MCF 10A (cell line): ENCODE results near the gene SLC6A8. TPM values are rescaled to one million over a fixed set of nuclear protein-coding genes. Genes with fewer than 3 reads are reported as not detected.

Source experiments
- BruUV-seq: library from RNA; stranded (reverse); fragments of 400-500 nt; replicated peaks from 2 replicates; lab custom pipeline; 2021; lab: Mats Ljungman, UMichigan
- CTCF ChIA-PET: fragments of 300-600 bp; sonication (Branson Sonifier 250); formaldehyde crosslinking; extraction: SDS; loops from one replicate; lab custom pipeline; 2021; ENCODE audit warnings: antibody characterized with exemption, inconsistent platforms; lab: Yijun Ruan, JAX
- POLR2A ChIA-PET: fragments of 300-600, 350-650 bp; sonication (Branson Sonifier 250); formaldehyde crosslinking; extraction: SDS; loops from one replicate; lab custom pipeline; 2020; ENCODE audit warnings: antibody characterized with exemption, inconsistent platforms; lab: Yijun Ruan, JAX
- DNase-seq: peaks from one replicate; pipeline ENCODE4 v3.0.0-alpha.2; 2018; ENCODE audit not compliant: unreplicated experiment
- H3K27ac Mint-ChIP-seq: one replicate; pipeline ENCODE4 v1.8.0; 2022; ENCODE audit warnings: mild to moderate bottlenecking, low read depth, mixed read lengths; ENCODE audit not compliant: unreplicated experiment
- H3K27me3 Mint-ChIP-seq: one replicate; pipeline ENCODE4 v1.8.0; 2022; ENCODE audit warnings: mixed read lengths; ENCODE audit not compliant: insufficient read depth, unreplicated experiment
- H3K36me3 Mint-ChIP-seq: one replicate; pipeline ENCODE4 v1.8.0; 2022; ENCODE audit warnings: mild to moderate bottlenecking, moderate library complexity, mixed read lengths; ENCODE audit not compliant: insufficient read depth, unreplicated experiment
- H3K4me1 Mint-ChIP-seq: one replicate; pipeline ENCODE4 v1.8.0; 2022; ENCODE audit warnings: mixed read lengths; ENCODE audit not compliant: insufficient read depth, unreplicated experiment
- H3K4me3 Mint-ChIP-seq: one replicate; pipeline ENCODE4 v1.8.0; 2022; ENCODE audit warnings: mild to moderate bottlenecking, moderate library complexity, mixed read lengths; ENCODE audit not compliant: unreplicated experiment
- H3K9me3 Mint-ChIP-seq: one replicate; pipeline ENCODE4 v1.8.0; 2022; ENCODE audit warnings: mixed read lengths; ENCODE audit not compliant: unreplicated experiment
- CTCF ChIP-seq: fragments of 200-600 bp; IDR thresholded peaks from one replicate; pipeline ENCODE4 v1.8.0; 2022; ENCODE audit warnings: antibody characterized with exemption, mild to moderate bottlenecking; ENCODE audit not compliant: unreplicated experiment
- intact Hi-C: fragments of 100-400 bp; cut with micrococcal nuclease; formaldehyde crosslinking; loops from 2 replicates; pipeline ENCODE4 v1.14.1; 2022
- total RNA-seq: library from RNA; stranded (reverse); gene quantifications from 2 replicates; pipeline ENCODE4 v1.2.3, GENCODE V29; 2022

The SLC6A8 gene
- total RNA-seq, 1 experiment from 2014 or later, result 66.6 TPM

- Mint-ChIP-seq H3K4me1 (no peaks in the 10 kb centered on the region), H3K27ac (no peak overlapping the region), H3K4me3 (no peak overlapping the region), H3K27me3 (no peaks in the 10 kb centered on the region), H3K9me3 (no peaks in the 10 kb centered on the region), H3K36me3 (no peaks in the 10 kb centered on the region)
- no peak for TF ChIP-seq CTCF
- ChIA-PET CTCF (interaction anchor here (0.5 to 4.0 kb wide), 28 partner anchors 8 to 1424 kb away, joined by 3 to 45 read pairs (median 4); partner anchors contain the start of gene DUSP9), POLR2A (no interaction called here)
- DNase-seq, result no peak
- intact Hi-C loops, result loop anchor here (5.0 kb wide), 2 partner anchors 111 to 131 kb away; no protein-coding TSS in a partner anchor
- no TSS peak for BruUV-seq
Observed at GRCh38 chrX:153668423-153669173, 19.1 kb upstream of the SLC6A8 start.

GRCh38 chrX:153669174-153669890 lies 18.4 kb upstream of the SLC6A8 start:
- no peaks in the 10 kb centered on the region for H3K36me3 Mint-ChIP-seq
- no peaks in the 10 kb centered on the region for H3K4me1 Mint-ChIP-seq
- no peaks in the 10 kb centered on the region for H3K9me3 Mint-ChIP-seq
- ChIA-PET CTCF (interaction anchor here (0.5 to 4.0 kb wide), 19 partner anchors 9 to 1424 kb away, joined by 3 to 45 read pairs (median 4); no protein-coding TSS in a partner anchor), POLR2A (no interaction called here)
- H3K27ac Mint-ChIP-seq, result no peak overlapping the region
- no peak overlapping the region for H3K4me3 Mint-ChIP-seq
- intact Hi-C loops, result loop anchor here (5.0 kb wide), 2 partner anchors 112 to 132 kb away; no protein-coding TSS in a partner anchor
- no peaks in the 10 kb centered on the region for H3K27me3 Mint-ChIP-seq
- DNase-seq, result no peak
- TF ChIP-seq CTCF, result peak; percentile 67
- BruUV-seq, result no TSS peak

- TF ChIP-seq CTCF, result no peak
- POLR2A ChIA-PET, result no interaction called here
- H3K4me1 Mint-ChIP-seq, result no peaks in the 10 kb centered on the region
- DNase-seq, result no peak
- no peaks in the 10 kb centered on the region for H3K9me3 Mint-ChIP-seq
- no TSS peak for BruUV-seq
- H3K4me3 Mint-ChIP-seq, result no peak overlapping the region
- intact Hi-C loops, result loop anchor here (5.0 kb wide), 2 partner anchors 113 to 133 kb away; no protein-coding TSS in a partner anchor
- no peaks in the 10 kb centered on the region for H3K36me3 Mint-ChIP-seq
- CTCF ChIA-PET, result interaction anchor here (0.5 to 4.0 kb wide), 9 partner anchors 17 to 750 kb away, joined by 3 to 45 read pairs (median 4); no protein-coding TSS in a partner anchor
- H3K27ac Mint-ChIP-seq, result no peak overlapping the region
- no peaks in the 10 kb centered on the region for H3K27me3 Mint-ChIP-seq
Observed at GRCh38 chrX:153669901-153670731, 17.6 kb upstream of the SLC6A8 start.
